Esophagus muscularis mucosa (tissue), 4 donors: ENCODE data around the gene PRRX1. TPM values are rescaled to one million over a fixed set of nuclear protein-coding genes. Genes with fewer than 3 reads are reported as not detected.

Experiments
- DNase-seq: peaks from one replicate; pipeline ENCODE4 v3.0.0-alpha.2; 2017; ENCODE audit errors: extremely low spot score
- H3K27ac ChIP-seq, 4 donors: fragments of 200-600 bp; sonication (generic); replicated peaks in 1 of 4; 1 replicate in 3 of 4; 2 replicates in 1 of 4; pipeline ENCODE4 v1.5.1; 2016 to 2019; ENCODE audit warnings: mild to moderate bottlenecking in 1 of 4
- H3K27me3 ChIP-seq, 4 donors: fragments of 200-600 bp; sonication (generic); one replicate each; pipeline versions ENCODE4 v1.5.1 to v1.6.0; 2016 to 2019
- H3K36me3 ChIP-seq, 4 donors: fragments of 200-600 bp; sonication (generic); one replicate each; pipeline ENCODE4 v1.5.1; 2016 to 2019
- H3K4me1 ChIP-seq, 4 donors: fragments of 200-600 bp; sonication (generic); one replicate each; pipeline ENCODE4 v1.5.1; 2016 to 2019
- H3K4me3 ChIP-seq, 4 donors: fragments of 200-600 bp; sonication (generic); 1 replicate in 2 of 4; 2 replicates in 2 of 4; pipeline ENCODE4 v1.5.1; 2016 to 2019; ENCODE audit warnings: mild to moderate bottlenecking in 4 of 4, moderate library complexity in 1 of 4
- H3K9me3 ChIP-seq, 4 donors: fragments of 200-600 bp; sonication (generic); 1 replicate in 3 of 4; 2 replicates in 1 of 4; pipeline ENCODE4 v1.5.1; 2016 to 2019
- CTCF ChIP-seq, 3 experiments: fragments of 200-600 bp in 2 of 3; fragments of 450-650 bp in 1 of 3; sonication (generic) in 2 of 3; IDR thresholded peaks; one replicate each; pipeline ENCODE4 v1.5.1; 2017 to 2019; ENCODE audit warnings: antibody characterized with exemption in 3 of 3, mild to moderate bottlenecking in 2 of 3, moderate library complexity in 1 of 3
- EP300 ChIP-seq: sonication (generic); formaldehyde crosslinking; IDR thresholded peaks from one replicate; pipeline ENCODE4 v1.6.1; 2017; ENCODE audit warnings: antibody characterized with exemption
- POLR2A ChIP-seq: fragments of 450-650 bp; IDR thresholded peaks from one replicate; pipeline ENCODE4 v1.6.1; 2017; ENCODE audit warnings: antibody characterized with exemption, moderate library complexity, mild to moderate bottlenecking, low read depth
- POLR2AphosphoS5 ChIP-seq, 2 donors: sonication (generic); formaldehyde crosslinking; IDR thresholded peaks; one replicate each; pipeline ENCODE4 v1.6.1; 2017; ENCODE audit warnings: antibody characterized with exemption in 2 of 2
- WGBS: methylation state at CpG from one replicate; pipeline ENCODE4 v1.1.5; 2018; 5-methylcytosine and 5-hydroxymethylcytosine counted together
- intact Hi-C: fragments of 100-400 bp; cut with DNase I; formaldehyde crosslinking; loops from one replicate; pipeline ENCODE4 v1.15.1; 2023
- total RNA-seq, 4 donors: library from RNA; depleted of rRNA; stranded (reverse); fragments of >200 nt; gene quantifications; one replicate each; pipeline versions ENCODE4 v1.1.0 to v1.2.1, GENCODE V29; 2016

PRRX1 gene
- total RNA-seq, 4 donors from 2014 or later, result 11.6 to 31.2 (median 28.4) TPM

- no peak overlapping the region for H3K4me3 ChIP-seq
- no peak overlapping the region for H3K27ac ChIP-seq
- H3K4me1 ChIP-seq, result peaks cover 0 to 16% (median under 1%) of the 10 kb centered on the region in 4 donors
- H3K36me3 ChIP-seq, result no peaks in the 10 kb centered on the region
- H3K9me3 ChIP-seq, result no peaks in the 10 kb centered on the region
- TF ChIP-seq EP300 (no peak), CTCF (IDR thresholded peaks at IDR 0.05) (no peak), POLR2A (no peak), POLR2AphosphoS5 (IDR thresholded peaks at IDR 0.05) (no peak)
- intact Hi-C loops, result no loop called here
- no peak for DNase-seq
- peaks cover 0 to 19% (median 2%) of the 10 kb centered on the region in 4 donors for H3K27me3 ChIP-seq
Measured at GRCh38 chr1:170676628-170677027, 12.7 kb downstream of the PRRX1 start.

DNA sequence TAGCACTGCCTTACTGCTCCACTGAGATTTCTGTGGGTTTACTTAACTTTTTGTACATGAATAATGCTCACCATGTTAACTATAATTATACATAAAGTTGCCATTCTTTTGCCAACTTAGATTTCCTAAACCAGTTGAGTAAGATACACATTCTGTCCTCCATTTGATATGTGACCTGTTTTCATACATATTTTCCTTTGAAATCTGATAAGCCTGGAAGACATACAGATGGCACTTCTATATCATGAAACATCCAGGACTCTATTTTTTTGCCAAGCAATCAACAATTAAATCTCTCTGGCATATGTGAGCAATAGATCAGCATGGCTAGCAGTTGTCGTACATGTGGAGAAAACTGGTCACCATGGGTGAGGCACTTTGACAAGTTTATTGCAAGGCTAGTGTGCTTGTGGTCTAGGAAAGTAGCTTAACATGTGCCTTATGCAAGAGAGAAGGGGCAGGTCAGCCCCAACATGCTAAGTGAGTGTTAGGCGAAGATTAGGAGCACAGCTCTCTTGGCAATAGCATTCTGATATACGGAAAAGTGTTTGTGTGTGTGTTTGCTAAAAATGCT lies 14.2 kb downstream of the PRRX1 start:
- H3K4me3 ChIP-seq, result no peak overlapping the region
- intact Hi-C loops, result no loop called here
- DNase-seq, result no peak
- TF ChIP-seq CTCF (IDR thresholded peaks at IDR 0.05) (no peak), EP300 (no peak), POLR2AphosphoS5 (IDR thresholded peaks at IDR 0.05) (no peak), POLR2A (no peak)
- peaks cover 0 to 9% (median 0%) of the 10 kb centered on the region in 4 donors for H3K27me3 ChIP-seq
- H3K9me3 ChIP-seq, result no peaks in the 10 kb centered on the region
- peaks cover 0 to 10% (median 0%) of the 10 kb centered on the region in 4 donors for H3K4me1 ChIP-seq
- WGBS, result 73% methylated on average over 3 of the region's 3 CpGs
- no peak overlapping the region for H3K27ac ChIP-seq
- no peaks in the 10 kb centered on the region for H3K36me3 ChIP-seq

GRCh38 chr1:170680428-170680827 lies 16.5 kb downstream of the PRRX1 start:
- H3K27ac ChIP-seq, result no peak overlapping the region
- H3K4me1 ChIP-seq, result peaks cover 0 to 10% (median 0%) of the 10 kb centered on the region in 4 donors
- no peaks in the 10 kb centered on the region for H3K36me3 ChIP-seq
- WGBS, result 37% methylated on average over 3 of the region's 3 CpGs
- H3K27me3 ChIP-seq, result peaks cover 0 to 11% (median 0%) of the 10 kb centered on the region in 4 donors
- TF ChIP-seq EP300 (no peak), CTCF (IDR thresholded peaks at IDR 0.05) (no peak), POLR2AphosphoS5 (IDR thresholded peaks at IDR 0.05) (peak in 1 of 2 donors; percentile 50), POLR2A (no peak)
- DNase-seq, result peak; percentile 72
- no peak overlapping the region for H3K4me3 ChIP-seq
- H3K9me3 ChIP-seq, result no peaks in the 10 kb centered on the region
- intact Hi-C loops, result no loop called here

- H3K4me1 ChIP-seq, result peaks cover 0 to 6% (median 0%) of the 10 kb centered on the region in 4 donors
- peak overlapping the region in 1 of 4 donors; percentile 15 for H3K27ac ChIP-seq
Measured at GRCh38 chr1:170682169-170682568, 18.2 kb downstream of the PRRX1 start.

More at GRCh38 chr1:170682169-170682568, 18.2 kb downstream of the PRRX1 start:
- no peak for TF ChIP-seq EP300
- TF ChIP-seq POLR2AphosphoS5 (IDR thresholded peaks at IDR 0.05), result no peak
- TF ChIP-seq POLR2A, result no peak
- TF ChIP-seq CTCF (IDR thresholded peaks at IDR 0.05), result no peak
- H3K36me3 ChIP-seq, result no peaks in the 10 kb centered on the region
- 75% methylated on average over 1 of the region's 1 CpG for WGBS
- no peaks in the 10 kb centered on the region for H3K9me3 ChIP-seq
- H3K4me3 ChIP-seq, result no peak overlapping the region
- peaks cover 0 to 18% (median 0%) of the 10 kb centered on the region in 4 donors for H3K27me3 ChIP-seq
- intact Hi-C loops, result no loop called here
- DNase-seq, result no peak
